Common myeloid progenitor, CD34-positive (primary cell): ENCODE data around the gene ANXA6.

Experiments
- CTCF ChIA-PET: fragments of 350-600 bp; sonication (Branson Sonifier 250); formaldehyde crosslinking; loops from one replicate; lab custom pipeline; 2021; ENCODE audit warnings: antibody characterized with exemption; lab: Charles Lee
- POLR2A ChIA-PET: fragments of 350-600 bp; sonication (Branson Sonifier 250); formaldehyde crosslinking; loops from one replicate; lab custom pipeline; 2021; ENCODE audit warnings: antibody characterized with exemption; lab: Charles Lee
- DNase-seq, 3 donors: peaks; one replicate each; pipeline versions ENCODE4 v3.0.0 to v3.0.0-alpha.2; 2013
- H3K27ac ChIP-seq, 2 experiments: 1 replicate in 1 of 2; 2 replicates in 1 of 2; pipeline ENCODE4 v1.7.0; 2013; ENCODE audit warnings: inconsistent platforms in 2 of 2, low read length in 2 of 2, mild to moderate bottlenecking in 2 of 2, low read depth in 1 of 2, moderate library complexity in 1 of 2; ENCODE audit not compliant: severe bottlenecking in 2 of 2, insufficient read depth in 1 of 2, poor library complexity in 1 of 2
- H3K27me3 ChIP-seq, 5 experiments: replicated peaks in 2 of 5; 1 replicate in 3 of 5; 2 replicates in 2 of 5; pipeline versions ENCODE4 v1.6.1 to v1.7.0; 2013; ENCODE audit warnings: low read length in 4 of 5, mild to moderate bottlenecking in 2 of 5, moderate library complexity in 2 of 5, inconsistent platforms in 1 of 5; ENCODE audit not compliant: insufficient read depth in 5 of 5, control insufficient read depth in 4 of 5
- H3K36me3 ChIP-seq, 4 experiments: 1 replicate in 2 of 4; 2 replicates in 2 of 4; pipeline versions ENCODE4 v1.6.1 to v1.7.0; 2013; ENCODE audit warnings: low read length in 3 of 4, control low read depth in 1 of 4, mild to moderate bottlenecking in 1 of 4; ENCODE audit not compliant: control insufficient read depth in 4 of 4, insufficient read depth in 4 of 4
- H3K4me1 ChIP-seq, 4 experiments: 1 replicate in 3 of 4; 2 replicates in 1 of 4; pipeline versions ENCODE4 v1.6.1 to v1.7.1; 2013; ENCODE audit warnings: low read length in 3 of 4, mild to moderate bottlenecking in 3 of 4, control low read depth in 1 of 4, inconsistent platforms in 1 of 4, moderate library complexity in 1 of 4; ENCODE audit not compliant: control insufficient read depth in 4 of 4, insufficient read depth in 4 of 4; ENCODE audit errors: control extremely low read depth in 1 of 4
- H3K4me3 ChIP-seq, 7 experiments: 1 replicate in 4 of 7; 2 replicates in 3 of 7; pipeline versions ENCODE4 v1.5.1 to v1.7.0; 2013; ENCODE audit warnings: mild to moderate bottlenecking in 7 of 7, low read length in 6 of 7, moderate library complexity in 6 of 7, inconsistent platforms in 2 of 7, low read depth in 2 of 7, control low read depth in 1 of 7; ENCODE audit not compliant: insufficient read depth in 4 of 7, control insufficient read depth in 1 of 7; ENCODE audit errors: extremely low read depth in 1 of 7
- H3K9me3 ChIP-seq, 5 experiments: 1 replicate in 4 of 5; 2 replicates in 1 of 5; pipeline versions ENCODE4 v1.6.1 to v1.7.1; 2013; ENCODE audit warnings: low read length in 4 of 5, mild to moderate bottlenecking in 2 of 5, inconsistent platforms in 1 of 5, low read depth in 1 of 5, moderate library complexity in 1 of 5; ENCODE audit not compliant: control insufficient read depth in 4 of 5, insufficient read depth in 2 of 5; ENCODE audit errors: control extremely low read depth in 1 of 5
- WGBS: methylation state at CpG from one replicate; pipeline ENCODE4 v1.1.5; 2013; ENCODE audit not compliant: insufficient coverage; 5-methylcytosine and 5-hydroxymethylcytosine counted together

Gene ANXA6

DNA sequence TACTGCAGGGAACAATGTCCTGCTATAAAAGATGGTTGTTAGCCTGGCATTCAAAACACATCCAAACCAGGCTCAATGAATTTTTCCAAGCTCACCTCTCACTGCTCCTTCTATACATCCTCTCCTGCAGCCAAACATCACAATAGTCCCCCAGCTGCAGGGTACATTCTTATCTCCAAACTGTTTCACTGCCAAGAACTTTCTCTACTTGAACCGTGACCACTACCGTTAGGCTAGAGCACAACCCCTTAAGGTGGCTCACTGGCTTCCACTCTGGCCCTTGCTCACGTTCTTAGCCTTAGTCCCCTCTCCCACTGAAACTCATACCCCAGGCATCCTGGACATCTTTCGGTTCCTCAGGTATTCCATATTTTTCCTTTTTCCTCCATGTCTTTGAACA, 29.0 kb upstream of the ANXA6 start:
- no peaks in the 10 kb centered on the region for H3K27me3 ChIP-seq
- DNase-seq: no peak
- peaks cover 21 to 83% (median 58%) of the 10 kb centered on the region in 4 experiments for H3K36me3 ChIP-seq
- H3K4me1 ChIP-seq: no peaks in the 10 kb centered on the region
- CTCF ChIA-PET: no interaction called here
- H3K27ac ChIP-seq: no peak overlapping the region
- H3K9me3 ChIP-seq: peaks cover 0 to 16% (median 4%) of the 10 kb centered on the region in 5 experiments
- POLR2A ChIA-PET: no interaction called here
- no peak overlapping the region for H3K4me3 ChIP-seq
- 99% methylated on average over 4 of the region's 4 CpGs for WGBS

DNA sequence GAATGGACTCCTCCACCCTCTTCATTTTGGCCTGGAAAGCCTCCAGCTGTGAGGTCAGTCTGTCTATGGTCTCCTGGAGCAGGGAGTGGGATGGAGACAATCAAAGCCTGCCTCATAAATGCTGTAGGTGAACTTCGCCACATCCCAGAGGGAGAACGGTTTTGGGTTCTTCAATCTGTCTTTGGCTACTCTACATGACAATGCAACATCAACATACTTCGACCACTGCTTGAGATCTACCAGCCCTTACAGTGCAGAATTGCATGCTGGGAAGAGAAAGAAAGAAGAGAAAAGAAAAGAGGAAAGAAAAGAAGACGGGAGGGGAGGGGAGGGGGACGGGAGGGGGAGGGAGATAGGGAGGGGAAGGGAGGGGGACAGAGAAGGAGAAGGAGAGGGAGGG, 28.5 kb upstream of the ANXA6 start:
- no peak overlapping the region for H3K4me3 ChIP-seq
- no peaks in the 10 kb centered on the region for H3K27me3 ChIP-seq
- peaks cover 0 to 13% (median 4%) of the 10 kb centered on the region in 5 experiments for H3K9me3 ChIP-seq
- H3K27ac ChIP-seq: no peak overlapping the region
- no CpG with 5 or more reads among the region's 5 CpGs for WGBS
- peaks cover 21 to 84% (median 59%) of the 10 kb centered on the region in 4 experiments for H3K36me3 ChIP-seq
- POLR2A ChIA-PET: no interaction called here
- DNase-seq: no peak
- no peaks in the 10 kb centered on the region for H3K4me1 ChIP-seq
- CTCF ChIA-PET: no interaction called here

DNA sequence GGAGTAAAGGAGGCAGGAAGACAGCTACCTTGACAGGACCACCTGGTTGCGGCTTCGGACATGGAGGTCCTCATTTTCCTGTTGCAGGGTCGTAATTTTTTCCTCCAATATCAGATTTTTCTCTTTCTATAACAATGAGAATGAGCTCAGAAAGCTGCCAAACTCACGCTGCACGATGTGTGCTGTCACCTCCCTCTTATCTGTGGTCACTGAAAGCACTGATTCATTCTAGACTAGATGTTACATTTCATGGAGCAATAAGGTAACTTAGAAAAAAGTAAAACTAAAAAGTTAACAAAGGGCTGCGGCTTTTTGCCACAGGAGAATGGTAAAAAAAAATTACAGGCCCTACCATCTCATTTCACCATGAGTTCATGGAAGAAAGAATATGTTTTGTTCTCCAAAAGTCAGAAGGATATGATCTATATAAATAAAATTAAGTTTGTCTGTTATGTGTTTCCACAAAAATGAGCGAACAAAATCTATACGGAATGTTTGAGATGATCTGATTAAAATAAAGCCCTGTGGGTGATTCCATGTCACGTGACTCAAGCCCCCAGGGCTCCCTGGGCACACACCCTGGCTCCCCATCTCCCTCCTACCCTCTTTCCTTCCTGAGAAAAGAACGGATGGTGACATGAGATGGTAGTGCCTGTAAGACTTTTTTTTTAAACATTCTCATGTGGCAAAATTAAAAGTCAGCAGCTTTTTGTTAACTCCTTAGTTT, 26.9 kb upstream of the ANXA6 start:
- H3K36me3 ChIP-seq: peaks cover 16 to 81% (median 61%) of the 10 kb centered on the region in 4 experiments
- no peak overlapping the region for H3K27ac ChIP-seq
- DNase-seq: no peak
- H3K9me3 ChIP-seq: peaks cover 0 to 1% (median 0%) of the 10 kb centered on the region in 5 experiments
- 100% methylated on average over 1 of the region's 10 CpGs for WGBS
- no peaks in the 10 kb centered on the region for H3K27me3 ChIP-seq
- ChIA-PET CTCF (interaction anchor here (0.6 to 2.7 kb wide), 5 partner anchors 9 to 59 kb away, joined by 3 to 13 read pairs (median 4); no protein-coding TSS in a partner anchor), POLR2A (interaction anchor here (0.6 kb wide), 1 partner anchor 25 kb away, joined by 5 read pairs; no protein-coding TSS in a partner anchor)
- no peak overlapping the region for H3K4me3 ChIP-seq
- H3K4me1 ChIP-seq: no peaks in the 10 kb centered on the region

DNA sequence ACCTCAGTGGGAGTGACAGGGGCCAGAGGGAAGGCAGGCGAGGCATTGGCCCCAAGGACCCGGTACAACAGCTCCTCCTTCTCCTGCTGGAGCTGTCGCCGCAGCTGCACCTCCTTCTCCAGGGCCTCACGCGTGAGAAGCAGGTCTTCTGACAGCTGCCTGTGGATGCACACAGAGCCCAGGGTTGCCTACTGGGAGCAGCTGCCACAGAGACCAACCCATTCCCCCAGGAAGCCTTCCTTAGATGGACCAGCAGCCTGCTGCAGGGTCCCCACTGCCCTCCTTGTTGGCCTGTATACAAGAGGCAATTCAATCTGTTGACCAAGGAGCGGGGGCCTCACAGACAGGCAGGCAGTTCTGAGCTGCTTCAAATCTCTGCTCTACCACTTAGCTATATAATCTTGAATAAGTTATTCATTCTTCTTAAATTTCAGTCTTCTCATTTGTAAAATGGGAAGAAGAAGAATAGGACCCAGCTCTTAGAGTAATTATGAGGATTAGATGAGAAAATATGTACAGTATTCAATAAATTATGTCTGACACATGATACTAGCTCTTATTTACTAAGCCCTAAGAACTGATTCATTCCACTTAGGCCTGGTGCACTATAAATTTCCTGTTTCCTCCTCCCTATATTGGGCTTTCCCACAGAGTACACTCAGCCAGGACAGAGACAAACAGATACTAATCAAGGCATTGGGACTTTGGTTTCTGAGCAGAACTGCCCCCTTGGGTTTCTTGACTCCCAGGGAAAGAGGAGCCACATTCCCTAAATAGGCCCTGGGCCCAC, 26.1 kb upstream of the ANXA6 start:
- no peak overlapping the region for H3K4me3 ChIP-seq
- no peak overlapping the region for H3K27ac ChIP-seq
- H3K27me3 ChIP-seq: no peaks in the 10 kb centered on the region

DNA sequence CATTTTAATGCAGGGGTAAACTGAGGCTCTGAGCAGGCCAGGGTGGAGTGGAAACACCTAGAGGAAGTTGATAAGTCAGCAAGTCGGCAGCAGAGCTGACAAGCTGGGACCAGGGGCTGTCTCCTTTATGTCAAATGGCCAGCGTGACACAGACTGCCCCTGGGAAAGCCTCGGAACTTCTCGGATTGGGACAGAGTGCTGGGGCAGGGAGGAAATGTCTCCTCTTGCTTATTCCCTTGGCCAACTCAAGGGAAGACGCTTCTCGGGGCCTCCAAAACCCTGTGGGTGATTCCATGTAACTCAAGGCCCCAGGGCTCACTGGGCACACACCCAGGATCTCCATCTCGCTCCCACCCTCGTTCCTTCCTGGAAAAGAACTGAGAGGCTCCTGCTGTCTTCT, 25.4 kb upstream of the ANXA6 start:
- POLR2A ChIA-PET: no interaction called here
- CTCF ChIA-PET: interaction anchor here (0.9 to 2.7 kb wide), 7 partner anchors 10 to 59 kb away, joined by 3 to 13 read pairs (median 4); partner anchors contain the start of gene CCDC69
- Histone ChIP-seq H3K4me1 (no peaks in the 10 kb centered on the region), H3K27ac (no peak overlapping the region), H3K36me3 (peaks cover 11 to 77% (median 56%) of the 10 kb centered on the region in 4 experiments), H3K27me3 (no peaks in the 10 kb centered on the region), H3K9me3 (no peaks in the 10 kb centered on the region), H3K4me3 (no peak overlapping the region)
- DNase-seq: no peak
- WGBS: 94% methylated on average over 8 of the region's 8 CpGs

More for the DNA sequence above, 26.1 kb upstream of the ANXA6 start:
- no peaks in the 10 kb centered on the region for H3K4me1 ChIP-seq
- peaks cover 13 to 77% (median 58%) of the 10 kb centered on the region in 4 experiments for H3K36me3 ChIP-seq
- CTCF ChIA-PET: interaction anchor here (0.6 to 2.7 kb wide), 7 partner anchors 8 to 60 kb away, joined by 3 to 13 read pairs (median 4); partner anchors contain the start of gene CCDC69
- WGBS: 100% methylated on average over 6 of the region's 7 CpGs
- POLR2A ChIA-PET: no interaction called here
- no peaks in the 10 kb centered on the region for H3K9me3 ChIP-seq
- DNase-seq: no peak

DNA sequence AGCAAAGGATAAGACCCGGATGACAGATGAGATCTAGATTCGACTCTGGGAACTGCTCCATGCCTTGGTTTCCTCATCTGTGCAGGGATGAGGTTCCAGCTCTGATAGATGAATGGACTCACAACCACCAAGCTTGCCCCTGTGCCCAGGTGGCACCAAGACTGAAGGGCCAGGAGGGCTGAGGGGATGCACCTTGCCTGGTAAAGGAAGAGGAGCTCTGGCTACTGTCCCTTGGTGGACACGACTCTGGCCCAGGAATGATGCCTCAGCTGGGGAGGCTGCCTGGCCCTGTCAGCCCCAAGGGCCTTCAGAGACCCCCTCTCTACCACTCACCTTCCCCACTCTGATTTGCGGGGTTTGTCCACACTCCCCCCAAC, 24.9 kb upstream of the ANXA6 start:
- POLR2A ChIA-PET: interaction anchor here (0.5 kb wide), 1 partner anchor 590 kb away, joined by 3 read pairs; the partner anchor contains the start of gene G3BP1
- DNase-seq: no peak
- H3K27ac ChIP-seq: no peak overlapping the region
- WGBS: 96% methylated on average over 3 of the region's 4 CpGs
- no peak overlapping the region for H3K4me3 ChIP-seq
- CTCF ChIA-PET: interaction anchor here (1.2 to 2.7 kb wide), 5 partner anchors 10 to 59 kb away, joined by 3 to 13 read pairs (median 4); partner anchors contain the start of gene CCDC69
- no peaks in the 10 kb centered on the region for H3K27me3 ChIP-seq
- peaks cover 8 to 73% (median 53%) of the 10 kb centered on the region in 4 experiments for H3K36me3 ChIP-seq
- H3K9me3 ChIP-seq: no peaks in the 10 kb centered on the region
- no peaks in the 10 kb centered on the region for H3K4me1 ChIP-seq
